Peyer's patch (tissue), 4 donors: ENCODE results near the gene PTGR2. TPM values are rescaled to one million over a fixed set of nuclear protein-coding genes. Genes with fewer than 3 reads are reported as not detected.
A peak's percentile ranks its signal among the peaks of the same experiment; 100 is the strongest.

Experiments used
- DNase-seq, 3 donors: peaks; one replicate each; pipeline ENCODE4 v3.0.0-alpha.2; 2017 to 2019
- H3K27ac ChIP-seq, 4 donors: fragments of 200-600 bp; sonication (generic); one replicate each; pipeline ENCODE4 v1.5.1; 2016 to 2019
- H3K27me3 ChIP-seq, 2 donors: fragments of 200-600 bp; sonication (generic); one replicate each; pipeline ENCODE4 v1.5.1; 2019
- H3K36me3 ChIP-seq, 3 donors: fragments of 200-600 bp; sonication (generic); one replicate each; pipeline ENCODE4 v1.5.1; 2016 to 2019
- H3K4me1 ChIP-seq, 4 donors: fragments of 200-600 bp; sonication (generic); one replicate each; pipeline ENCODE4 v1.5.1; 2016 to 2019
- H3K4me3 ChIP-seq, 4 donors: fragments of 200-600 bp; sonication (generic); 1 replicate in 3 of 4; 2 replicates in 1 of 4; pipeline ENCODE4 v1.5.1; 2016 to 2019; ENCODE audit warnings: mild to moderate bottlenecking in 1 of 4
- H3K9me3 ChIP-seq, 4 donors: fragments of 200-600 bp; sonication (generic); one replicate each; pipeline ENCODE4 v1.5.1; 2016 to 2019; ENCODE audit warnings: mild to moderate bottlenecking in 1 of 4
- POLR2A ChIP-seq, 2 donors: fragments of 450-650 bp; IDR thresholded peaks; one replicate each; pipeline ENCODE4 v1.5.1; 2017; ENCODE audit warnings: antibody characterized with exemption in 2 of 2, mild to moderate bottlenecking in 2 of 2, moderate library complexity in 2 of 2
- total RNA-seq, 4 donors: library from RNA; depleted of rRNA; stranded (reverse); fragments of >200 nt; gene quantifications; one replicate each; pipeline ENCODE4 v1.1.0, GENCODE V29; 2016
- TF ChIP-seq, protein P1 (sequence below), 6 experiments: fragments of 450-650 bp in 4 of 6; fragments of 200-600 bp in 2 of 6; sonication (generic) in 1 of 6; IDR thresholded peaks; one replicate each; pipeline ENCODE4 v1.5.1; 2017 to 2019; ENCODE audit warnings: antibody characterized with exemption in 6 of 6, mild to moderate bottlenecking in 3 of 6, moderate library complexity in 1 of 6

PTGR2 gene
- total RNA-seq, 4 donors from 2014 or later: 11.1 to 19.0 (median 12.9) TPM

DNA sequence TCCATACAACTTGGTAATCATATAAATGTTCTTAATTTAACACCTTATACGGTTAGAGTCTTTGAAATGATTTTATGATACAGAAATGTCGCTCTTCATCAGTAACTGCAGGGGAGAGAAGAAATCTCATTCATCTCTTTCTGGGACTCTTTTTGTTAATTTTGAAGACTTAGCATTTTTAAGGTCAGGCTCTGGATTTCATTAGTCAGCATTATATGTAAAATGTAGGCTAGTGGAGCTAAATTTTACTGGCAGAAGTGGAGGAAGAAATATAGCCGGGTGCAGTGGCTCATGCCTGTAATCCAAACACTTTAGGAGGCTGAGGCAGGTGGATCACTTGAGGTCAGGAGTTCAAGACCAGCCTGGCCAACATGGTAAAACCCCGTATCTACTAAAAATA, 4.7 kb upstream of the PTGR2 start:
- Histone ChIP-seq H3K9me3 (no peaks in the 10 kb centered on the region), H3K27me3 (no peaks in the 10 kb centered on the region), H3K27ac (no peak overlapping the region), H3K36me3 (no peaks in the 10 kb centered on the region), H3K4me1 (peaks cover 0 to 15% (median 0%) of the 10 kb centered on the region in 4 donors), H3K4me3 (no peak overlapping the region)
- DNase-seq: no peak
- no peak for TF ChIP-seq POLR2A (IDR thresholded peaks at IDR 0.05)
- TF ChIP-seq, protein P1, sequence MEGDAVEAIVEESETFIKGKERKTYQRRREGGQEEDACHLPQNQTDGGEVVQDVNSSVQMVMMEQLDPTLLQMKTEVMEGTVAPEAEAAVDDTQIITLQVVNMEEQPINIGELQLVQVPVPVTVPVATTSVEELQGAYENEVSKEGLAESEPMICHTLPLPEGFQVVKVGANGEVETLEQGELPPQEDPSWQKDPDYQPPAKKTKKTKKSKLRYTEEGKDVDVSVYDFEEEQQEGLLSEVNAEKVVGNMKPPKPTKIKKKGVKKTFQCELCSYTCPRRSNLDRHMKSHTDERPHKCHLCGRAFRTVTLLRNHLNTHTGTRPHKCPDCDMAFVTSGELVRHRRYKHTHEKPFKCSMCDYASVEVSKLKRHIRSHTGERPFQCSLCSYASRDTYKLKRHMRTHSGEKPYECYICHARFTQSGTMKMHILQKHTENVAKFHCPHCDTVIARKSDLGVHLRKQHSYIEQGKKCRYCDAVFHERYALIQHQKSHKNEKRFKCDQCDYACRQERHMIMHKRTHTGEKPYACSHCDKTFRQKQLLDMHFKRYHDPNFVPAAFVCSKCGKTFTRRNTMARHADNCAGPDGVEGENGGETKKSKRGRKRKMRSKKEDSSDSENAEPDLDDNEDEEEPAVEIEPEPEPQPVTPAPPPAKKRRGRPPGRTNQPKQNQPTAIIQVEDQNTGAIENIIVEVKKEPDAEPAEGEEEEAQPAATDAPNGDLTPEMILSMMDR (IDR thresholded peaks at IDR 0.05): no peak

DNA sequence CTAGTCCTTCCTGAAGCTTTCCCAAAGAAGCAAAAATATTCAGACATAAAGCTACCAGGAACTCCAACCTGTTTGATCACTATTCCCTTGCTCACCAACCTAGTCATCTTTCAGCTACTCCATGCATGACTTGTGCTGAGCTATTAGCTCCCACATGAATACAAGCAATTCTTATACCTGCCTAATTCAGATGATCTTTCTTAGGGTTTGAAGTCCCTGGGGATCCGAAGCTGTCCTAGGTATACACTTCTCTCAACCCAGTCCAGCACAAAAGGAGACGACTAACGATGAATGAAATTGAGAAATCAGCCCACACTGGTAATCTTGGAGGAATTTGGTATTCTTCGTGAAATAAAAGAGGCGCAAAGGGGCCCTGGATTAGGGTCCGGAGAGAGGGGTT, 631 bp upstream of the PTGR2 start:
- Histone ChIP-seq H3K27me3 (no peaks in the 10 kb centered on the region), H3K9me3 (no peaks in the 10 kb centered on the region), H3K36me3 (no peaks in the 10 kb centered on the region), H3K4me3 (peak overlapping the region; percentile 56 to 61 (median 58)), H3K4me1 (peaks cover 0 to 15% (median 0%) of the 10 kb centered on the region in 4 donors), H3K27ac (peak overlapping the region; percentile 76 to 93 (median 90))
- TF ChIP-seq, protein P1 (IDR thresholded peaks at IDR 0.05): no peak
- TF ChIP-seq POLR2A (IDR thresholded peaks at IDR 0.05): no peak
- no peak for DNase-seq

DNA sequence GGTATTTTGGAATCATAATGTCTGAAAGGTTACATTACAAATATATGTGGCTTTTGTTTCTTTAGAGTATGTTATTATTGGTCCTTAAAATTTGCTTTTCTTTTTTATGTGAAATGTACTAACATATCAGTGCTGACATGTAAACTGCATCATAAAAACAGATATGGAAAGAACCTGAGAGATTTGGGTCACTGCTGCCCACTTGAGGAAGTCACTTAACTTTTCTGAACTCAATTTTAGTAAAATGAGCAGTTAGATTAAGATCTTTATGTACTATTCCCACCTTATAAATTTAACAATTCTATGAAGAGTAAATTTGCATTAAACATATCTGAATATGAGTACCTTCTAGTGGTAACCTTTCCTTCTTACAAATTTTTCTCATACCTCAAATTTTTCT, 7.5 kb downstream of the PTGR2 start:
- Histone ChIP-seq H3K36me3 (no peaks in the 10 kb centered on the region), H3K4me3 (no peak overlapping the region), H3K9me3 (no peaks in the 10 kb centered on the region), H3K27ac (no peak overlapping the region), H3K4me1 (no peaks in the 10 kb centered on the region), H3K27me3 (no peaks in the 10 kb centered on the region)
- TF ChIP-seq, protein P1 (IDR thresholded peaks at IDR 0.05): no peak
- no peak for TF ChIP-seq POLR2A (IDR thresholded peaks at IDR 0.05)
- no peak for DNase-seq

DNA sequence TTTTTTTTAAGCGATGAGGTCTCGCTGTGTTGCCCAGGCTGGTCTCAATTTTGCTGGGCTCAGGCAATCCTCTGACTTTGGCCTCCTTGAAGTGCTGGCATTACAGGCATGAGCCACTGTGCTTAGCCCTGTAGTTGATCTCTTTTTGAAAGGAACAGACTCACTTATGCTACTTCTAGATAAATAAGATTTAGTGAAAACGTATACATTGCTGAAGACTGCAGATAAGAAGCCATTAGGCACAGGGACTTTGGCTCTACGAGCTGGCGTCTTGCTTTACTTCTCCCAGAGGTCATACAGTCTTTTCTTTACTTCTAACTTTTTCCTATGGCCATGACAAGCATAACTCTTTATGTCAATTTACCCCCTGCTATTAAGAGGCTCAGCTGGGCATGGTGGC, 9.4 kb downstream of the PTGR2 start:
- no peak for DNase-seq
- no peak for TF ChIP-seq POLR2A (IDR thresholded peaks at IDR 0.05)
- TF ChIP-seq, protein P1 (IDR thresholded peaks at IDR 0.05): no peak
- Histone ChIP-seq H3K4me1 (peaks cover 0 to 8% (median 0%) of the 10 kb centered on the region in 4 donors), H3K27ac (peak overlapping the region in 3 of 4 donors; percentile 6 to 54 (median 20)), H3K27me3 (no peaks in the 10 kb centered on the region), H3K4me3 (no peak overlapping the region), H3K9me3 (no peaks in the 10 kb centered on the region), H3K36me3 (no peaks in the 10 kb centered on the region)

DNA sequence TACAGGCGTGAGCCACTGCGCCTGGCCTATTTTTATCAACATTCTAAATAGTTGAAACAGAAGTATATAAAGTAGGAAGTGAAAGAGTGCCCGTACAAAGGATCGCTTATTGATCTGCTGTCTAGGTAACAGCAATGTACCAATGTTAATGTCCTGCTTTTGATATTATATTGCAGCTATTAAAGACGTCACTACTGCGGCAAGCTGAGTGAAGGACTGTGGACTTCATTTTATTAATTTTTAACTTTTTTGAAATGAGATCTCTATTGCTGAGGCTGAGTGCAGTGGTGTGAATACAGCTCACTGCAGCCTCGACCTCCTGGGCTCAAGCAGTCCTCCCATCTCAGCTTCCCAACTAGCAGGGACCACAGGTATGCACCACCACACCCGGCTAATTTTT, 10.8 kb downstream of the PTGR2 start:
- no peak for DNase-seq
- H3K4me1 ChIP-seq: peaks cover 0 to 10% (median 0%) of the 10 kb centered on the region in 4 donors
- no peaks in the 10 kb centered on the region for H3K27me3 ChIP-seq
- no peak overlapping the region for H3K4me3 ChIP-seq
- TF ChIP-seq POLR2A (IDR thresholded peaks at IDR 0.05): no peak
- TF ChIP-seq, protein P1 (IDR thresholded peaks at IDR 0.05): no peak
- H3K36me3 ChIP-seq: no peaks in the 10 kb centered on the region
- no peaks in the 10 kb centered on the region for H3K9me3 ChIP-seq
- peak overlapping the region in 3 of 4 donors; percentile 52 to 80 (median 54) for H3K27ac ChIP-seq

DNA sequence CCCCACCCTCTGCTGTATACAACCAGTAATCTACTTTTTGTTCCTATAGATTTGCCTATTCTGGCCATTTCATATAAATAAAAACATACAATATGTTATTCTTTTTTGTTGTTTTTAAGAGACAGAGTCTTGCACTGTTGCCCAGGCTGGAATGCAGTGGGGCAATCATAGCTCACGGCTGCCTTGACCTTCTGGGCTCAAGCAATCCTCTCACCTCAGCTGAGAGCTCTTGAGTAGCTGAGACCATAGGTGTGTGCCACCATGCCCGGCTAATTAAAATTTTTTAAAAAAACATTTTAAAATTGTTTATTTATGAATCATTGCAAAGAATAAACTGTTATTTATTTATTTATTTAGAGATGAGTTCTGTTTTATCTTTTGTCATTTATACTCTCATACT, 11.6 kb downstream of the PTGR2 start:
- Histone ChIP-seq H3K27me3 (no peaks in the 10 kb centered on the region), H3K36me3 (no peaks in the 10 kb centered on the region), H3K4me1 (peaks cover 0 to 10% (median 0%) of the 10 kb centered on the region in 4 donors), H3K4me3 (no peak overlapping the region), H3K9me3 (no peaks in the 10 kb centered on the region), H3K27ac (peak overlapping the region in 2 of 4 donors; percentile 0 to 80)
- TF ChIP-seq POLR2A (IDR thresholded peaks at IDR 0.05): no peak
- TF ChIP-seq, protein P1 (IDR thresholded peaks at IDR 0.05): no peak
- no peak for DNase-seq
